ENCODE data around the gene PLCZ1. TPM values are rescaled to one million over a fixed set of nuclear protein-coding genes. Genes with fewer than 3 reads are reported as not detected.

PLCZ1 gene
- total RNA-seq, 3 donors from 2014 or later, result not detected

- no peaks in the 10 kb centered on the region for H3K27me3 ChIP-seq
- intact Hi-C loops (cut with DNase I; ENCODE audit: low total_unique reads), result no loop called here
- no peaks in the 10 kb centered on the region for H3K36me3 ChIP-seq
- H3K27ac ChIP-seq, result no peak overlapping the region
- H3K4me3 ChIP-seq, result no peak overlapping the region
- peaks cover 0 to 4% of the 10 kb centered on the region in 2 donors for H3K9me3 ChIP-seq
- no peak for TF ChIP-seq POLR2AphosphoS5 (IDR thresholded peaks at IDR 0.05)
- TF ChIP-seq POLR2A (IDR thresholded peaks at IDR 0.05), result no peak
- TF ChIP-seq CTCF (IDR thresholded peaks at IDR 0.05), result no peak
- DNase-seq (ENCODE audit: low spot score in 2 of 2), result no peak
- H3K4me1 ChIP-seq, result no peaks in the 10 kb centered on the region
Observed at GRCh38 chr12:18652596-18652995, 85.2 kb downstream of the PLCZ1 start.

GRCh38 chr12:18651525-18651924, 86.3 kb downstream of the PLCZ1 start:
- no peak for DNase-seq (ENCODE audit: low spot score in 2 of 2)
- no peak overlapping the region for H3K4me3 ChIP-seq
- no peaks in the 10 kb centered on the region for H3K4me1 ChIP-seq
- H3K9me3 ChIP-seq, result no peaks in the 10 kb centered on the region
- no peak overlapping the region for H3K27ac ChIP-seq
- no peaks in the 10 kb centered on the region for H3K27me3 ChIP-seq
- no peaks in the 10 kb centered on the region for H3K36me3 ChIP-seq
- intact Hi-C loops (cut with DNase I; ENCODE audit: low total_unique reads), result no loop called here
- TF ChIP-seq POLR2A (IDR thresholded peaks at IDR 0.05), result no peak
- TF ChIP-seq CTCF (IDR thresholded peaks at IDR 0.05), result no peak
- TF ChIP-seq POLR2AphosphoS5 (IDR thresholded peaks at IDR 0.05), result no peak

- no peak overlapping the region for H3K27ac ChIP-seq
- no peaks in the 10 kb centered on the region for H3K9me3 ChIP-seq
- no peaks in the 10 kb centered on the region for H3K27me3 ChIP-seq
- H3K4me3 ChIP-seq, result no peak overlapping the region
- intact Hi-C loops (cut with DNase I; ENCODE audit: low total_unique reads), result no loop called here
- H3K36me3 ChIP-seq, result no peaks in the 10 kb centered on the region
- no peak for DNase-seq (ENCODE audit: low spot score in 2 of 2)
- TF ChIP-seq POLR2AphosphoS5 (IDR thresholded peaks at IDR 0.05) (no peak), CTCF (IDR thresholded peaks at IDR 0.05) (no peak)
- no peaks in the 10 kb centered on the region for H3K4me1 ChIP-seq
Observed at GRCh38 chr12:18646286-18646890, 91.4 kb downstream of the PLCZ1 start.

- TF ChIP-seq POLR2AphosphoS5 (IDR thresholded peaks at IDR 0.05), result no peak
- TF ChIP-seq CTCF (IDR thresholded peaks at IDR 0.05), result no peak
- TF ChIP-seq POLR2A (IDR thresholded peaks at IDR 0.05), result no peak
- no peak for DNase-seq (ENCODE audit: low spot score in 2 of 2)
- Histone ChIP-seq H3K27ac (no peak overlapping the region), H3K9me3 (no peaks in the 10 kb centered on the region), H3K36me3 (no peaks in the 10 kb centered on the region), H3K27me3 (no peaks in the 10 kb centered on the region), H3K4me1 (no peaks in the 10 kb centered on the region), H3K4me3 (no peak overlapping the region)
- intact Hi-C loops (cut with DNase I; ENCODE audit: low total_unique reads), result no loop called here
Observed at GRCh38 chr12:18644564-18644963, 93.2 kb downstream of the PLCZ1 start.

GRCh38 chr12:18643681-18644080, 94.1 kb downstream of the PLCZ1 start:
- TF ChIP-seq POLR2A (IDR thresholded peaks at IDR 0.05), result no peak
- no peak for TF ChIP-seq POLR2AphosphoS5 (IDR thresholded peaks at IDR 0.05)
- TF ChIP-seq CTCF (IDR thresholded peaks at IDR 0.05), result no peak
- H3K9me3 ChIP-seq, result no peaks in the 10 kb centered on the region
- H3K27me3 ChIP-seq, result no peaks in the 10 kb centered on the region
- no peak overlapping the region for H3K4me3 ChIP-seq
- no peak for DNase-seq (ENCODE audit: low spot score in 2 of 2)
- H3K27ac ChIP-seq, result no peak overlapping the region
- intact Hi-C loops (cut with DNase I; ENCODE audit: low total_unique reads), result no loop called here
- H3K36me3 ChIP-seq, result no peaks in the 10 kb centered on the region
- no peaks in the 10 kb centered on the region for H3K4me1 ChIP-seq

All from breast epithelium (tissue), 4 donors.